HCEC 1CT (cell line): ENCODE data around the gene SH3BP5L.
"Not testable (repeated sequence)": the region's sequence is repeated elsewhere in the genome, so short reads cannot be mapped to it uniquely, and the experiment has no call there.

ENCODE experiments used
- DNase-seq: peaks from one replicate; pipeline ENCODE4 v3.0.0-alpha.2; 2017

Gene SH3BP5L

GRCh38 chr1:248850536-248851251 lies 25.0 kb upstream of the SH3BP5L start:
- DNase-seq: no peak

DNA sequence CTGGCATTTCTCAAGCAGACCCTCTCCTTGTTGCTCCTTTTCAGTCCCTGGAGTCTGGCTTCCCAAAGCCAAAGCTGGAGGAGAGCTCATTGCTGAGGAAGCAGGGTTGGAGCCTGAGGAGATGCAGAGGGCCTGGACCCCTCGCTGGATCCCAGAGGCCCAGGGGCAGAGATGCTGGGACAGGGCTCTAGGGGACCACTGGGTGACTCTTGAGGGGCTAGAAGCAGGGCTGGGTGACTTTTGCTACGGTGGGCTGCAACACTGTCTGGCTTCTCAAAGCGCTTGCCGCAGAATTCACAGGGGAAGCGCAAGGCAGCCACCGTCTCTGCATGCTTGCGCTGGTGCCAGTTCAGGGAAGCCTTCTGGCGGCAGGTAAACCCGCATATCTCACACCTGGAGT lies 24.4 kb upstream of the SH3BP5L start:
- no peak for DNase-seq

- DNase-seq: no peak
Measured at GRCh38 chr1:248849637-248850036, 23.9 kb upstream of the SH3BP5L start.

GRCh38 chr1:248849152-248849551 lies 23.4 kb upstream of the SH3BP5L start:
- no peak for DNase-seq

DNA sequence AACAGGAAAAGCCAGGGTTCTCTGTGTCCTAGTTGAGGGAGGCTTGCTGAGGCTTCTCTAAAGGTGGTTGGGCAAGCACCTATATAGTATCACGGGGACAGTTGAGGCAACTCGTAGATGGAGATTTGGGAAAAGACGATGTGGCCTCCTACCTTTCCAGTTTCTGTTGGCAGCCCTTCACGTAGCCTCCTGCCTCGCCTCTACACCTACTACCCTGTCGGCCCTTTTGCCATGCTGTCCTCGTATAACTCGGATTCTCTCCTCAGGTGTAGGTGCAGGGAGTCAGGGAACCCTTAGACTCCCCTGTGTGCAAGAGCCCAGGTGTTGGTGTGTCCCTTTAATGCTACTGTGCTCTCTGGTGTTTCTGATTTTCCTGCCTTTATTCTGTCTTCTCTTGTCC lies 22.9 kb upstream of the SH3BP5L start:
- DNase-seq: no peak

- DNase-seq: no peak
Measured at GRCh38 chr1:248847956-248848561, 22.3 kb upstream of the SH3BP5L start.

- DNase-seq: no peak
Measured at GRCh38 chr1:248847181-248847955, 21.7 kb upstream of the SH3BP5L start.

- DNase-seq: no peak
Measured at GRCh38 chr1:248844526-248844925, 18.8 kb upstream of the SH3BP5L start.

GRCh38 chr1:248843687-248844086 lies 18.0 kb upstream of the SH3BP5L start:
- no peak for DNase-seq

DNA sequence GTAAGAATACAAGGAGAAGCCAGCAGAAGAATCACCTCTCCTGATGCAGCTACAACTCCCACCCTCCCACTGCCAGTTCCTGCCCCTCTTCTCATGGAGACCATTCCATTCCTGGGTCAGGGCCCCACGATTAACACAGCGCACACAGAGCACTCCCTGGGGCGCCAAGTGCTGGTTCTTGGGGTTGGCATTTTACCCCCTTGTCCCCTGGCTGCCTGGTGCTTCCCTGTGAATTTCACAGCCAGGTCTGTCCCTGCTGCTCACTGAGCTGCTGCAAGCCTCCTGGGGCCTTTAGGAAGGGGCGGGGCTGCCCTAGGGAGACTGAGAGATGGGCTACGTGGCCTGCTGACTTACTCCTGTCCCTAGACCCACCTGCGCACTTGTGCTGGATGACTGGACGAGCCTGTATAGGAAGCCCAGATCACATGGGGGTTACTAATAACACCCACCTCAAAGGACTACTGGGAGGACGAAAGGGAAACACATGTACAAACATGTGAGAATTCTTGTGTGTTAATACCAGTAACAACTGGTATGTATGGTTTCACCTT lies 17.1 kb upstream of the SH3BP5L start:
- no peak for DNase-seq

DNA sequence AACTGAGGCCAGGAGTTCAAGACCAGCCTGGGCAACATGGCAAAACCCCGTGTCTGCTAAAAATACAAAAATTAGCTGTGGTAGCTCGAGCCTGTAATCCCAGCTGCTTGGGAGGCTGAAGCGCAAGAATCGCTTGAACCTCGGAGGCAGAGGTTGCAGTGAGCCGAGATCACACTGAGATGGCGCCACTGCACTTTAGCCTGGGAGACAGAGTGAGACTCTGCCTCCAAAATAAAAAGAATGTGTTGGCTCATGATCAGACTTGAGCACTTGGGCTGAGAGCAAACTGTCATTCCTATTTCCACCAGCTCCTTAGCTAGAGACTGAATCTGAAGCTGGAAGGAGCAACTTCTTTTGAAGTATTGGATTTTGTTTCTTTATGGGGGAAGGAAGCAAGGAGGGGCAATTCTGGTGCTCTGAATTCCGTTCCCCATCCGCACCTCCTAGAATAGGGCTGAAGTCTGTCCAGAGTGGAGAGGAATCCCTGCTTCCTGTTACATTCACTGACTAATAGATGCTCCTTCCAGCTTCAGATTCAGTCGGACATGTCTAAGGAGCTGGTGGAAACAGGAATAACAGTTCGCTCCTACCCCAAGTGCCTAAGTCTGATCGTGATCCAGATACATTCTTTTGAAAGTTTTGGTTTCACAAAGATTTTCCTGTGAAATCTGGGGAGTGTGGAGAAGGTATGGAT lies 16.1 kb upstream of the SH3BP5L start:
- peak; percentile 59 for DNase-seq

- DNase-seq: no peak
Measured at GRCh38 chr1:248840946-248841345, 15.2 kb upstream of the SH3BP5L start.

DNA sequence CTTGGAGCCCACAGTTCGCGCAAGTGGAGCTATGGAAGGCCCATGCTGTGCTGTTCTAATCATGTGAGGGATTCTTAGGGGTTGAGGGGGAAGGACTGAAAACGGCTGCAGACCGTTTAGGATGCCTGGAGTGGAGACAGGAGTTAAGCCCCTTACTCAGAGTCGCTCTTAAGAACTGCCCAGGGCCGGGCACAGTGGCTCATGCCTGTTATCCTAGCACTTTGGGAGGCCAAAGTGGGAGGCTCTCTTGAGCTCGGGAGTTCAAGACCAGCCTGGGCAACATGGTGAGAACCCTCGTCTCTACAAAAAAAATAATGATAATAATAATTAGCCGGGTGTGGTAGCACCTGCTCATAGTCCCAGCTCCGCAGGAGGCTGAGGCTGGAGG lies 13.4 kb upstream of the SH3BP5L start:
- no peak for DNase-seq

DNA sequence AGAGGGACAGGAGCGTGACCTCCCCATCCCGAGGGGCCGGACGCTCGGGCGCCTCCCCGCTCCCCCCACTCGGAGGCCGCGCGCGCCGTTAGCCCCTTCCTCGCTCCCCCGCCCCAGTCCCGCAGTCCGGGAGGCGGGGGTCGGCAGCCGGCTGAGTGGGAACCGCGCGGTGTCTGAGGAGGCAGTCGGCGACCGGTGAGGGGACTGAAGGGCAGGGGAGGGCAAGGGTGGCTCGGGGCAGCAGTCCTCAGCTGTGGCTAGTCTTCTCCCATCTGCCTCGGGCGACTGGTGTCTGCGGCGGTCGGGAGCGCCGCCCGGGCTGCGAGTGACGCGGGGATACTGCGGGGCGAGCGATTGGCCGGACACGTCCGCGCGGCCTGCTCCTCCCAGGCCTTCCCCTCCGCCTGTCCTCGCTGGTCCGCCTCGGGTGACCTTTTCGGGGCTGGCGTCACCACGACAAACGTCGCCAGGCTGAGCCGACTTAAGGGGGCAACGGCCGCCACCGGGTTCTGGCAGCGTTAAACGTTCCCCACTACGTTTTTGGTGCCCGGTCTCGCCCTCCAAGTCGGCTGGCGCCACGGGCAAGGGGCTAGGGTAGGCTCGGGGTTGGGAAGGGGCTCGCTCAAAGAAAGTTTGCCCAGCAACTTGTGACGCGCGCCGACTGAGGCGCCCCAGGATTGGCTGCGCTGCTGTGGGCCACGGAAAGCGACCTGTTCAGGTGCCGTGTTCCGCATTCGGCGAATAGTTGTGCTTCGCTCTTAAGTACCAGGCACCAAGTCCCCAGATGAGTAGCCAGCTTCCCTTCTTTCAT lies 12.8 kb upstream of the SH3BP5L start:
- peak; percentile 85 for DNase-seq

- peak; percentile 98 for DNase-seq
Measured at GRCh38 chr1:248837781-248838356, 12.2 kb upstream of the SH3BP5L start, which contains the start of gene ZNF672. Gene ZNF672 (plus strand): TSS chr1:248838224. CDS start chr1:248847275, 9,051 bp downstream.

GRCh38 chr1:248837045-248837780 lies 11.5 kb upstream of the SH3BP5L start:
- DNase-seq: no peak

DNA sequence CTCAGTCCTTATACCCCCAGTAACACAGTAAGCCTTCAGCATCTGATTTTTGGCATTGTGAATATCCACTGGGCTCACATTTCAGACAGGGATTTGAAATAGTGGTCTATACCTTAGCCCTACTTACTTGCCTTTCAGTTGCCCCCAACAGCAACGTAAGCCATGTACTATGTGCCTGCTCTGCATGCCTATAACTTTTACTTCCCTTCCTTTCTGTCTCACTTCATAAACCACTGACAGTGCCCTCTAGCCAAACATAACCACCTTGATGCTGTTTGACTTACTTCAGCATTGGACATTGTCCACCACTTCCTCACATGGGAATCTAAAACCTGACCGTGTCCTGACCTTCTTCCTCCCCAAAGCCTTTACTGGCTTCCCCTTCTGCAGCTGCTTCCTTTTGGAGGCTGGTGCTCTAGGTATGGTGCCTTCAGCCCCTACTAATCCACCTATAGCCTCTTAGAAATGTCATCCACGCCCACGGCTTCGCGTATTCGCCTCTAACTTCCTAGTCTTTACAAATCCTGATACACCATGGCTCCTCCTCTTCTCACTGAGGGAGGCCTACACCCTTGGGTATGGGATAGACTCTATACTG lies 8.7 kb upstream of the SH3BP5L start:
- no peak for DNase-seq

DNA sequence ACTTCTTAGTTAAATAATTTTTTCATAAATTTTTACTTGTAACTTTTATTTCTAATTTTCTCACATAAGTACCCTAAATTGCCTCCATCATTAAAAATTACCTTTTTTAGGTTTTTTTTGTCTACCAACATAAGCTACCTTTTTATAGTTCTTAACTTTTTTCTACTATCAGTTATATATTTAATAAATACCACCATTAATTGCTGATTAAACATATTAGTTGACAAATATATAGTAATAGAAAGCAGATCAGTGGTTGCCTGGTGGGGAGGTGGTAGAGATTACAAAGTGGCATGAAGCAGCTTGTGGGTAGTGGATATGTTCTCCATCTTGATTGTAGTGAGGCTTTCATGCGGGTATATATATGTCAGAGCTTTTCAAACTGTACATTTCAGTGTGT lies 6.1 kb upstream of the SH3BP5L start:
- DNase-seq: no peak

DNA sequence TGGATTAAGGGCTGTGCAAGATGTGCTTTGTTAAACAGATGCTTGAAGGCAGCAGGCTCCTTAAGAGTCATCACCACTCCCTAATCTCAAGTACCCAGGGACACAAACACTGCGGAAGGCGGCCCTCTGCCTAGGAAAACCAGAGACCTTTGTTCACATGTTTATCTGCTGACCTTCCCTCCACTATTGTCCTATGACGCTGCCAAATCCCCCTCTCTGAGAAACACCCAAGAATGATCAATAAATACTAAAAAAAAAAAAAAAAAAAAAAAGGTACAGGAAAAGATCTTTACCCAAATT lies 5.0 kb upstream of the SH3BP5L start:
- DNase-seq: not testable (repeated sequence)

DNA sequence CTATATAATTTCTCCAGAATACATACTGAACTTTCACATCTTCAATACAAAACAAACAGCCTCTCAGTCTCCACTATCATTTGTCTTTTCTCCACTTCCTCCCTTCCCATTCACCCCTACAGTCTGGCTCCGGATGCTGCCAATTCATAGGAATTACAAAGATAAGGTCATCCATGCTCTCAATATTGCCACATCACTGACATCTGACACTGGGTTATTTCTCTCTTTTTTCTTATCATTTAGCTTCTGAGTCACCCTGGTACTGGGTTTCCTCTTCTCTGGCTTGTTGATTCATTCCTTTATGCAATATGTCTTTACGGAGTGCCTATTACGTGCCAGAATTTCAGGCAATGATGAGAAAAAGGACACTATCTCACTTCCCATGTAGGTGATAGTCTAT lies 3.1 kb upstream of the SH3BP5L start:
- DNase-seq: peak; percentile 73

- DNase-seq: no peak
Measured at GRCh38 chr1:248825573-248825908, 174 bp downstream of the SH3BP5L start.
